AG10803 (cell line): ENCODE data around the gene BCL2L12.

ENCODE experiments used
- DNase-seq: peaks from one replicate; pipeline ENCODE4 v3.0.0; 2010; ENCODE audit warnings: low read depth
- H3K4me3 ChIP-seq: 2 replicates; pipeline ENCODE4 v1.5.1; 2011; ENCODE audit warnings: mild to moderate bottlenecking, low read length, control low read depth
- CTCF ChIP-seq: conservative IDR thresholded peaks from 2 replicates; pipeline ENCODE4 v1.5.1; 2011; ENCODE audit warnings: mild to moderate bottlenecking, low read length, control low read depth, inconsistent platforms

BCL2L12 gene

GRCh38 chr19:49684251-49684982 lies 18.7 kb downstream of the BCL2L12 start:
- TF ChIP-seq CTCF: peak; percentile 53
- DNase-seq: no peak
- H3K4me3 ChIP-seq: no peak overlapping the region

GRCh38 chr19:49684983-49685553 lies 19.3 kb downstream of the BCL2L12 start:
- H3K4me3 ChIP-seq: no peak overlapping the region
- TF ChIP-seq CTCF: no peak
- no peak for DNase-seq

- no peak overlapping the region for H3K4me3 ChIP-seq
- no peak for TF ChIP-seq CTCF
- DNase-seq: no peak
Observed at GRCh38 chr19:49685845-49686332, 20.2 kb downstream of the BCL2L12 start.

GRCh38 chr19:49686503-49687088 lies 20.9 kb downstream of the BCL2L12 start:
- DNase-seq: no peak
- H3K4me3 ChIP-seq: no peak overlapping the region
- no peak for TF ChIP-seq CTCF

GRCh38 chr19:49687150-49687549 lies 21.4 kb downstream of the BCL2L12 start:
- TF ChIP-seq CTCF: no peak
- H3K4me3 ChIP-seq: no peak overlapping the region
- DNase-seq: no peak

- DNase-seq: no peak
- no peak overlapping the region for H3K4me3 ChIP-seq
- TF ChIP-seq CTCF: no peak
Observed at GRCh38 chr19:49687566-49688316, 22.0 kb downstream of the BCL2L12 start.
